Tibial nerve (tissue), 4 donors: ENCODE measurements around the gene CCNY. TPM values are rescaled to one million over a fixed set of nuclear protein-coding genes. Genes with fewer than 3 reads are reported as not detected.

Experiments
- DNase-seq, 2 donors: peaks; one replicate each; pipeline ENCODE4 v3.0.0-alpha.2; 2019; ENCODE audit warnings: low spot score in 2 of 2
- H3K27ac ChIP-seq, 4 donors: fragments of 200-600 bp; sonication (generic) in 3 of 4; one replicate each; pipeline ENCODE4 v1.5.1; 2017 to 2019; ENCODE audit warnings: mild to moderate bottlenecking in 1 of 4
- H3K27me3 ChIP-seq, 2 donors: fragments of 200-600 bp; sonication (generic) in 1 of 2; one replicate each; pipeline versions ENCODE4 v1.5.1 to v1.6.0; 2017 to 2019
- H3K36me3 ChIP-seq, 3 donors: fragments of 200-600 bp; sonication (generic); one replicate each; pipeline ENCODE4 v1.5.1; 2018 to 2019
- H3K4me1 ChIP-seq, 4 donors: fragments of 200-600 bp; sonication (generic) in 3 of 4; one replicate each; pipeline ENCODE4 v1.5.1; 2017 to 2019
- H3K4me3 ChIP-seq, 4 donors: fragments of 200-600 bp; sonication (generic) in 3 of 4; one replicate each; pipeline ENCODE4 v1.5.1; 2017 to 2019; ENCODE audit warnings: mild to moderate bottlenecking in 1 of 4, moderate library complexity in 1 of 4
- H3K9me3 ChIP-seq, 4 donors: fragments of 200-600 bp; sonication (generic) in 3 of 4; one replicate each; pipeline ENCODE4 v1.5.1; 2017 to 2019
- CTCF ChIP-seq, 5 experiments: fragments of 200-600 bp in 3 of 5; fragments of 450-650 bp in 2 of 5; sonication (generic) in 3 of 5; IDR thresholded peaks; one replicate each; pipeline ENCODE4 v1.5.1; 2016 to 2019; ENCODE audit warnings: antibody characterized with exemption in 5 of 5, mild to moderate bottlenecking in 3 of 5, moderate library complexity in 2 of 5
- EP300 ChIP-seq, 2 donors: sonication (generic); formaldehyde crosslinking; IDR thresholded peaks; one replicate each; pipeline ENCODE4 v1.6.1; 2017; ENCODE audit warnings: antibody characterized with exemption in 2 of 2, mild to moderate bottlenecking in 1 of 2
- POLR2A ChIP-seq, 2 donors: fragments of 450-650 bp; IDR thresholded peaks; one replicate each; pipeline ENCODE4 v1.6.1; 2017; ENCODE audit warnings: antibody characterized with exemption in 2 of 2, mild to moderate bottlenecking in 2 of 2, moderate library complexity in 2 of 2
- WGBS, 2 donors: methylation state at CpG; one replicate each; pipeline ENCODE4 v1.1.5; 2018; 5-methylcytosine and 5-hydroxymethylcytosine counted together
- total RNA-seq, 4 donors: library from RNA; depleted of rRNA; stranded (reverse); fragments of >200 nt; gene quantifications; one replicate each; pipeline ENCODE4 v1.1.0, GENCODE V29; 2016

CCNY gene
- total RNA-seq, 4 donors from 2014 or later = 24.3 to 27.6 (median 26.5) TPM

GRCh38 chr10:35392482-35393228, 56.3 kb downstream of the CCNY start:
- Histone ChIP-seq H3K27me3 (no peaks in the 10 kb centered on the region), H3K4me3 (no peak overlapping the region), H3K4me1 (peaks cover 0 to 67% (median 15%) of the 10 kb centered on the region in 4 donors), H3K36me3 (no peaks in the 10 kb centered on the region), H3K27ac (no peak overlapping the region), H3K9me3 (peaks cover 0 to 10% (median 2%) of the 10 kb centered on the region in 4 donors)
- TF ChIP-seq POLR2A (IDR thresholded peaks at IDR 0.05) (no peak), EP300 (IDR thresholded peaks at IDR 0.05) (no peak), CTCF (IDR thresholded peaks at IDR 0.05) (no peak)
- WGBS, 2 donors = 81 to 82% methylated on average over 8 of the region's 8 CpGs
- DNase-seq = no peak

- 47 to 49% methylated on average over 6 of the region's 6 CpGs for WGBS, 2 donors
- peaks cover 0 to 81% (median 20%) of the 10 kb centered on the region in 4 donors for H3K4me1 ChIP-seq
- no peak for DNase-seq
Observed at GRCh38 chr10:35394411-35394851, 58.1 kb downstream of the CCNY start.

GRCh38 chr10:35394934-35395333, 58.6 kb downstream of the CCNY start:
- Histone ChIP-seq H3K36me3 (no peaks in the 10 kb centered on the region), H3K9me3 (peaks cover 0 to 6% (median 0%) of the 10 kb centered on the region in 4 donors), H3K4me3 (no peak overlapping the region), H3K4me1 (peaks cover 0 to 81% (median 26%) of the 10 kb centered on the region in 4 donors), H3K27me3 (no peaks in the 10 kb centered on the region), H3K27ac (peak overlapping the region in 1 of 4 donors; percentile 29)
- TF ChIP-seq POLR2A (IDR thresholded peaks at IDR 0.05) (no peak), CTCF (IDR thresholded peaks at IDR 0.05) (no peak), EP300 (IDR thresholded peaks at IDR 0.05) (no peak)
- DNase-seq = no peak
- WGBS, 2 donors = 62 to 64% methylated on average over 3 of the region's 3 CpGs

More at GRCh38 chr10:35394411-35394851, 58.1 kb downstream of the CCNY start:
- H3K27ac ChIP-seq = peak overlapping the region in 2 of 4 donors; percentile 29 to 57
- peaks cover 0 to 6% (median 0%) of the 10 kb centered on the region in 4 donors for H3K9me3 ChIP-seq
- TF ChIP-seq EP300 (IDR thresholded peaks at IDR 0.05) = no peak
- no peak for TF ChIP-seq POLR2A (IDR thresholded peaks at IDR 0.05)
- TF ChIP-seq CTCF (IDR thresholded peaks at IDR 0.05) = no peak
- H3K27me3 ChIP-seq = no peaks in the 10 kb centered on the region
- no peak overlapping the region for H3K4me3 ChIP-seq
- no peaks in the 10 kb centered on the region for H3K36me3 ChIP-seq

- 80 to 89% methylated on average over 9 to 10 of the region's 12 CpGs for WGBS, 2 donors
- H3K4me1 ChIP-seq = peaks cover 0 to 92% (median 37%) of the 10 kb centered on the region in 4 donors
- DNase-seq = no peak
- H3K27ac ChIP-seq = no peak overlapping the region
- TF ChIP-seq CTCF (IDR thresholded peaks at IDR 0.05) (no peak), EP300 (IDR thresholded peaks at IDR 0.05) (no peak), POLR2A (IDR thresholded peaks at IDR 0.05) (no peak)
- no peaks in the 10 kb centered on the region for H3K36me3 ChIP-seq
- H3K4me3 ChIP-seq = no peak overlapping the region
- H3K27me3 ChIP-seq = no peaks in the 10 kb centered on the region
- no peaks in the 10 kb centered on the region for H3K9me3 ChIP-seq
Observed at GRCh38 chr10:35396560-35397434, 60.5 kb downstream of the CCNY start.
